Prostate gland (tissue), 2 donors: ENCODE data around the gene GNA12. TPM values are rescaled to one million over a fixed set of nuclear protein-coding genes. Genes with fewer than 3 reads are reported as not detected.

Experiments
- DNase-seq: peaks from one replicate; pipeline ENCODE4 v3.0.0-alpha.2; 2019; ENCODE audit warnings: low spot score
- H3K27ac ChIP-seq, 2 donors: fragments of 200-600 bp; sonication (generic); 2 replicates each; pipeline ENCODE4 v1.5.1; 2017 to 2019
- H3K27me3 ChIP-seq: fragments of 200-600 bp; sonication (generic); replicated peaks from 2 replicates; pipeline ENCODE4 v1.5.1; 2019; ENCODE audit not compliant: insufficient read depth
- H3K36me3 ChIP-seq, 2 donors: fragments of 200-600 bp; sonication (generic); 1 replicate in 1 of 2; 2 replicates in 1 of 2; pipeline versions ENCODE4 v1.5.1 to v1.8.1; 2017 to 2019
- H3K4me1 ChIP-seq: fragments of 200-600 bp; sonication (generic); replicated peaks from 2 replicates; pipeline ENCODE4 v1.5.1; 2019
- H3K4me3 ChIP-seq, 2 donors: fragments of 200-600 bp; sonication (generic); 2 replicates each; pipeline ENCODE4 v1.5.1; 2017 to 2019
- H3K9me3 ChIP-seq: fragments of 200-600 bp; sonication (generic); 2 replicates; pipeline ENCODE4 v1.5.1; 2017
- POLR2A ChIP-seq: fragments of 450-650 bp; IDR thresholded peaks from one replicate; pipeline ENCODE4 v1.6.1; 2016; ENCODE audit warnings: antibody characterized with exemption, mild to moderate bottlenecking
- POLR2AphosphoS5 ChIP-seq: sonication (generic); formaldehyde crosslinking; IDR thresholded peaks from one replicate; pipeline ENCODE4 v1.6.1; 2017; ENCODE audit warnings: antibody characterized with exemption
- WGBS: methylation state at CpG from one replicate; pipeline ENCODE4 v1.1.5; 2018; 5-methylcytosine and 5-hydroxymethylcytosine counted together
- intact Hi-C: fragments of 100-400 bp; cut with DNase I; formaldehyde crosslinking; loops from one replicate; pipeline ENCODE4 v1.14.2; 2022
- total RNA-seq, 2 donors: library from RNA; depleted of rRNA; stranded (reverse); fragments of >200 nt; gene quantifications; one replicate each; pipeline ENCODE4 v1.1.0, GENCODE V29; 2016
- TF ChIP-seq, protein P1 (sequence below), 4 experiments: fragments of 200-600 bp in 2 of 4; fragments of 450-650 bp in 2 of 4; sonication (generic) in 2 of 4; IDR thresholded peaks; 1 replicate in 3 of 4; 2 replicates in 1 of 4; pipeline ENCODE4 v1.5.1; 2016 to 2019; ENCODE audit warnings: antibody characterized with exemption in 4 of 4, mild to moderate bottlenecking in 2 of 4, moderate library complexity in 2 of 4

GNA12 gene
- total RNA-seq, 2 donors from 2014 or later, result 22.6 to 102 TPM

- Histone ChIP-seq H3K4me1 (peaks cover 6% of the 10 kb centered on the region), H3K4me3 (no peak overlapping the region), H3K9me3 (no peaks in the 10 kb centered on the region), H3K27ac (no peak overlapping the region), H3K36me3 (no peaks in the 10 kb centered on the region), H3K27me3 (no peaks in the 10 kb centered on the region)
- intact Hi-C loops, result no loop called here
- no peak for DNase-seq
- WGBS, result 82% methylated on average over 13 of the region's 13 CpGs
- TF ChIP-seq, protein P1, sequence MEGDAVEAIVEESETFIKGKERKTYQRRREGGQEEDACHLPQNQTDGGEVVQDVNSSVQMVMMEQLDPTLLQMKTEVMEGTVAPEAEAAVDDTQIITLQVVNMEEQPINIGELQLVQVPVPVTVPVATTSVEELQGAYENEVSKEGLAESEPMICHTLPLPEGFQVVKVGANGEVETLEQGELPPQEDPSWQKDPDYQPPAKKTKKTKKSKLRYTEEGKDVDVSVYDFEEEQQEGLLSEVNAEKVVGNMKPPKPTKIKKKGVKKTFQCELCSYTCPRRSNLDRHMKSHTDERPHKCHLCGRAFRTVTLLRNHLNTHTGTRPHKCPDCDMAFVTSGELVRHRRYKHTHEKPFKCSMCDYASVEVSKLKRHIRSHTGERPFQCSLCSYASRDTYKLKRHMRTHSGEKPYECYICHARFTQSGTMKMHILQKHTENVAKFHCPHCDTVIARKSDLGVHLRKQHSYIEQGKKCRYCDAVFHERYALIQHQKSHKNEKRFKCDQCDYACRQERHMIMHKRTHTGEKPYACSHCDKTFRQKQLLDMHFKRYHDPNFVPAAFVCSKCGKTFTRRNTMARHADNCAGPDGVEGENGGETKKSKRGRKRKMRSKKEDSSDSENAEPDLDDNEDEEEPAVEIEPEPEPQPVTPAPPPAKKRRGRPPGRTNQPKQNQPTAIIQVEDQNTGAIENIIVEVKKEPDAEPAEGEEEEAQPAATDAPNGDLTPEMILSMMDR (IDR thresholded peaks at IDR 0.05), result no peak
- TF ChIP-seq POLR2AphosphoS5, result no peak
- TF ChIP-seq POLR2A, result no peak
Measured at GRCh38 chr7:2838873-2839578, 5.1 kb downstream of the GNA12 start.

DNA sequence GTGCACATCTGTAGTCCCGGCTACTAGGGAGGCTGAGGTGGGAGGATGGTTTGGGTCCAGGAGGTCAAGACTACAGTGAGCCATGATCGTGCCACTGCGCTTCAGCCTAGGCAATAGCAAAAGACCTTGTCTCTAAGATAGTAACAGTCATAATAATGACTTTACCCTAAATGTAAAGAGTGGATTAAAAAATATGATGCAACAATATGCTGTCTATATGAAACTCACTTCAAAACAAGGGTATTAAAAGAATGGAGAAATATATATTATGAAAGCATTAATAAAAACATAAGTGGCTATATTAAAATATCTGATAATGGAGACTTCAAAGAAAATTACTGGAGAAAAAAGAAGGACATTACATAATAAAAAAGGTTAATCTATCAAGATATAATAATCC is 5.7 kb downstream of the GNA12 start:
- 96% methylated on average over 3 of the region's 3 CpGs for WGBS
- TF ChIP-seq POLR2AphosphoS5, result no peak
- TF ChIP-seq, protein P1 (IDR thresholded peaks at IDR 0.05), result no peak
- TF ChIP-seq POLR2A, result no peak
- H3K9me3 ChIP-seq, result no peaks in the 10 kb centered on the region
- no peak overlapping the region for H3K4me3 ChIP-seq
- DNase-seq, result no peak
- intact Hi-C loops, result no loop called here
- no peak overlapping the region for H3K27ac ChIP-seq
- H3K36me3 ChIP-seq, result no peaks in the 10 kb centered on the region
- peaks cover 4% of the 10 kb centered on the region for H3K4me1 ChIP-seq
- H3K27me3 ChIP-seq, result no peaks in the 10 kb centered on the region

DNA sequence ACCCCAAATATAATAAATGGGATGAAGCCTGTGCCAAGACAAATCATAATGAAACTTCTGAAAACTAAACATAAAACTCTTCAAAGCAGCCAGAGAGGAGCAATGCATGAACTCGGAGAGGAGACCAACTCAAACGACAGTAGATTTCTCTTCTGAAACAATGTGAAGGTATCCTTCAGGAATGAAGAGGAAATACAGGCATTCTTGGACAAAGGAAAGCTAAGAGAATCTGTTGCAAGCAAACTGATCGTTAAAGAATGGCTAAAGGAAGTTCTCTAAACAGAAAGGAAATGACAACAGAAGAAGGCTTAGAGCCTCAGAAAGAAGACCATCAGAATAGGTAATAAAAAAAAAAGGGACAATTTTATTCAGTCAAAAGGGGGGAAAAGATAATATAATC is 6.6 kb downstream of the GNA12 start:
- intact Hi-C loops, result no loop called here
- Histone ChIP-seq H3K4me1 (no peaks in the 10 kb centered on the region), H3K27ac (no peak overlapping the region), H3K9me3 (no peaks in the 10 kb centered on the region), H3K4me3 (no peak overlapping the region), H3K27me3 (no peaks in the 10 kb centered on the region), H3K36me3 (no peaks in the 10 kb centered on the region)
- no peak for DNase-seq
- no peak for TF ChIP-seq POLR2A
- TF ChIP-seq POLR2AphosphoS5, result no peak
- TF ChIP-seq, protein P1 (IDR thresholded peaks at IDR 0.05), result no peak
- WGBS, result 14% methylated on average over 3 of the region's 3 CpGs

GRCh38 chr7:2834748-2835441 is 9.2 kb downstream of the GNA12 start:
- intact Hi-C loops, result no loop called here

More at GRCh38 chr7:2834748-2835441, 9.2 kb downstream of the GNA12 start:
- DNase-seq, result no peak
- H3K9me3 ChIP-seq, result no peaks in the 10 kb centered on the region
- no peaks in the 10 kb centered on the region for H3K27me3 ChIP-seq
- TF ChIP-seq POLR2AphosphoS5 (no peak), POLR2A (no peak)
- TF ChIP-seq, protein P1 (IDR thresholded peaks at IDR 0.05), result no peak
- WGBS, result 87% methylated on average over 17 of the region's 17 CpGs
- H3K27ac ChIP-seq, result no peak overlapping the region
- no peak overlapping the region for H3K4me3 ChIP-seq
- H3K4me1 ChIP-seq, result no peaks in the 10 kb centered on the region
- H3K36me3 ChIP-seq, result no peaks in the 10 kb centered on the region
